Stimulated activated CD4-positive, alpha-beta T cell treated with anti-CD3 and anti-CD28 coated beads, Interleukin-2, amount 100 ng/mL, for 48 hours (primary cell): ENCODE results near the gene DISP2.
A peak's percentile ranks its signal among the peaks of the same experiment; 100 is the strongest.

Source experiments
- DNase-seq, 2 donors: peaks; one replicate each; pipeline ENCODE4 v3.0.0-alpha.2; 2020

Gene DISP2

GRCh38 chr15:40328751-40329150 lies 29.3 kb upstream of the DISP2 start:
- DNase-seq, result no peak

DNA sequence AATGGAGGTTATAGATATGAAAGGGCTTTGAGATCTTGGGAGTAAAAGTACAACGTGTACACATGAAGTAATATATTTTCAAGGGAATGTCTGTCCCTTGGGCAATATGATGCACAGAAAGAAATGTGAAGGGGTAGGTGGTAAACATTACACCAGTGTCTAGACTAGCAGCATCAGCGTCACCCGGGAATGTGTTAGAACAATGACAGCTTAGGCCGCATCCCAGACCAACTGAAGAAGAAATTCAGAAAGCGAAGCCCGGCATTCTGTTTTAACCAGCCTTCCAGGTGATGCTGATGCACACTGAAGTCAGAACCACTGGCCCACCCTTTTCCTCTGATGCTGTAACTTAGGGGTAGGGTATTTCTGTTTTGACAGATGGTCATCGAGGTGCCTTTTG lies 28.2 kb upstream of the DISP2 start:
- DNase-seq, result no peak

DNA sequence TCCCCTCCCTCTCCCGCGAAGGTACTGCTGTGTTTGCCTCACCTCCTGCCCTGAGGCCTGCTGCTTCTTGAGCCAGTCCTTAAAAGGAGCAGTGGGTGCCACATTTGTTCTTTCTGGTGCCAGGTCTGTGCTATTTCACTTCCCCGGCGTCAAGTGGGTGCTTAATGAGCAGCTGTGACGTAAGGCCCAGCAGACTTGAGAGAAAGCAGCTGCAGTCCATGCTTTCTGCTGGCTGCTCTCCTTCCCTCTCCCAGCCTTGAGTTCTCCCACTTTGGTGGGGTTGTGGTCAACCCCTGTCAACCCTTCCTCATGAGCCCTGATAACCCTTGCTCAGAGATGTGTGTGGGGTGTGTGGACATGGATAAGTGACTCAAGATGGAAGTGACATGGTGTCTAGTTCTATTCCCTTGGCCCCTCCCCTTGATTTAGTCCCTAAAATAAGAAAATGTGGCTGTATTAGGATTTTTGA lies 27.6 kb upstream of the DISP2 start:
- DNase-seq, result no peak

- no peak for DNase-seq
Measured at GRCh38 chr15:40331026-40331425, 27.0 kb upstream of the DISP2 start.

- DNase-seq, result no peak
Measured at GRCh38 chr15:40331637-40332036, 26.4 kb upstream of the DISP2 start.

DNA sequence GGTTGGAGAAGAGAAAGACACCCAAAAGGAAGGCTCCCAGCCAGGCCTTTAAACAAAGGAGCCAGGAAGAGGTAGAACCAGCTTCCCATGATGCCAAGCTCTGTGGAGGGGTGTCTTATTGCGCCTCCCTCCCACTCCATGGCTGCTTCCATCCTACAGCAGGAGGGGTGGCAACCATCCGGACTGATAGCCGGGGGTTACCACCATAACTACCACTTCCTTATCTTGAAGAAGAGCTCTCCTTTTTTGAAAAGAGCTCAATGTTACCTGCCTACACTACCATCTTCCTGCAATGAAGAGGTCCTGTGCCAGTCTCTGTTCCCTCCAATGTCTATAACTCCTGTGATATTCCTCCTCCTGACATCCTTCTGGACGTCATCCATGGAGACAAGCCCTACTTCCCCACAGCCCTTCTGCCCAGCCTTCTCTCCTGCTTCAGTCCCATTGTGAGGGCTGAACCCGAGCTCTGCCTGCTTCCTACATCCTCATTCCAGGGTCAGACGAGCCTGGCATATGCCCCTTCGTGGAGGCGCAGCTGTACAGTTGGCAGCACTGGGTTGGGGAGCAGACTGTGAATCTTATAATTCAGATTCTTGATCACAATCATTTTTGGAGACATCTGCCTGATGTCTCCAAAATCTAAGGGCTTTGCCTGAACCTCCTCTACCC lies 25.8 kb upstream of the DISP2 start:
- DNase-seq, result no peak

DNA sequence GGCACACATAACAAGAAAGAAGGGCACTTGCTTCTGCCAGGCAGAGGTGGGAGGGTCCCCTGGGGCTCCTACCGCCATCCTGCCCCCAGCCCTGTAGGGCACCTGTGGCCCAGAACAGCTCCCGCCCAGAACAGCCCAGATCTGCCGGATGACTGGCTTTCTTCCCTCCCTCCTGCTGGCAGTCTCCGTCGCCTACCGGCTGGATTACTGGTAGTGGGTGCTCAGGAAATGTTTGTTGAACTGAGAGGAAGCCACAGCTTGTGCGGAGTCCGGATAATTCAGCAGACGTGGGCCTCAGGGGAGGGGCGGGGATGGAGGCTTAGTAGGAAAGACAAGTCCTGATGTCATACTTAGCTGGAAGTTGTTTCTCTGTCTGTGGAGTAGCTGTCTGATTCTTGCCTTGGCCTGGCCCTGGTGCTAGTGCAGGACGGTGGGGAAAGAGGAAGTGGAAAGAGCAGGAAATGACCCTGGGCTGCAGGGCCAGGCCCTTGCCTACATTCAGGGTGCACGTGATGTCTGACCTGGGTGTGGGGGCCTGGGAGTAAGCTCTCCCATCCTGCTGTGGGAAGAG lies 24.0 kb upstream of the DISP2 start:
- DNase-seq, result no peak

GRCh38 chr15:40334541-40334940 lies 23.5 kb upstream of the DISP2 start:
- DNase-seq, result no peak

- DNase-seq, result no peak
Measured at GRCh38 chr15:40334941-40335795, 22.9 kb upstream of the DISP2 start.

DNA sequence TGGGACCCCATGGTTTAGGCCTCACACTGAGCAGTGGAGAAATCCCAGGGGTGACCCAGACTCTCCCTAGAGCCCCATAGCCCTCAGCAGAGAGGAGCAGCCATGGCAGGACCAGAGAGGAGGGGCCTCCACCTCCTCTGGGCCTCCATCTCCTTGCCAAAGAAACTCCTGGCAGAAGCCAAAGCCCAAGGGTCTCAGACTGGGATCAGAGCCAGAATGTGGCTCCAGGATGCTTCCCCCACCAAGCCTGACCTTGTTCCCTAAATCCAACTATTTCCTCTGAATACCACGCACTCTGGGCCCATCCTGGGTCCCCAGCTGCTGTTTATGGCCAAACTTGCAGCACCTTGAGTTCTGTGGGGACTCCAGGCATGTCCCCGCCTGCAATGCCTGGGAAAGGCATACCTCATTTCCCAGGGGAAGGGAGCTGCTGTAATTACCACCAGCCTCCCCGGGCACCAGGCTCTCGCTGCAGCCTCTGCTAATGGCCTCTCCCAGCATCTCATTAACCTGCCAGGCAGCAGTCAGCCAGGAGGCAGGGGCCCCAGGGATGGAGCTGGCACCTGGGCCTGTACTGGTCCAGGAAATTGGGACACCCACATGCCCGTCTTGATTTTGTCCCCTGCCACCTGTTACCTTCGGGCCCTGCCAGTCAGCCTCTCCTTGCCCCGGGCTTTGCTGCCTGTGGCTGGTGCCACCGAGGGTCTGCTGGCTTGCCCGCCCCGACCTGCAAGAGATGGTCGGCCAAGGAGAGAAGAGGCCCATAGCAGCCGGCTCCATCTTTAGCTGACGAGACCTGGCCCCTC lies 21.9 kb upstream of the DISP2 start:
- no peak for DNase-seq

DNA sequence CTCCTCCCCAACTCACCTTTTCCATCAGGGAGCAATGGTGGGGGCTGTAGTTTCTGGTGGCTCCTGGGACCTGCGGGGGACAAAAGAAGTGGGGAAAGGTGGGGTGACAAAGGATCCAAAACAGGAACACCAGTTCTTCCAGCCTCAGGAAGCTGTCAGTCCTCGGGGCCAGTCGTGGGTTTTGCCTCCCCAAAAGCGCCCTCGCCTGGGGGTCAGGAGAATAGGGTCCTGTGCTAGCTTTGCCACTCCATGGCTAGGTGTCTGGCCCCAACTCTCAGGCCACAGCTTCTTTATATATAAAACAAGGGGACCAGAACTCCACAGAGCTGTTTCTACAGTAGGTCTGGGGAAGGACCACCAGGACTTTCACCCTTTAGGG lies 21.3 kb upstream of the DISP2 start:
- DNase-seq, result no peak

GRCh38 chr15:40337597-40337996 lies 20.4 kb upstream of the DISP2 start:
- DNase-seq, result no peak

GRCh38 chr15:40338041-40338657 lies 19.9 kb upstream of the DISP2 start:
- DNase-seq, result peak; percentile 70 to 79

DNA sequence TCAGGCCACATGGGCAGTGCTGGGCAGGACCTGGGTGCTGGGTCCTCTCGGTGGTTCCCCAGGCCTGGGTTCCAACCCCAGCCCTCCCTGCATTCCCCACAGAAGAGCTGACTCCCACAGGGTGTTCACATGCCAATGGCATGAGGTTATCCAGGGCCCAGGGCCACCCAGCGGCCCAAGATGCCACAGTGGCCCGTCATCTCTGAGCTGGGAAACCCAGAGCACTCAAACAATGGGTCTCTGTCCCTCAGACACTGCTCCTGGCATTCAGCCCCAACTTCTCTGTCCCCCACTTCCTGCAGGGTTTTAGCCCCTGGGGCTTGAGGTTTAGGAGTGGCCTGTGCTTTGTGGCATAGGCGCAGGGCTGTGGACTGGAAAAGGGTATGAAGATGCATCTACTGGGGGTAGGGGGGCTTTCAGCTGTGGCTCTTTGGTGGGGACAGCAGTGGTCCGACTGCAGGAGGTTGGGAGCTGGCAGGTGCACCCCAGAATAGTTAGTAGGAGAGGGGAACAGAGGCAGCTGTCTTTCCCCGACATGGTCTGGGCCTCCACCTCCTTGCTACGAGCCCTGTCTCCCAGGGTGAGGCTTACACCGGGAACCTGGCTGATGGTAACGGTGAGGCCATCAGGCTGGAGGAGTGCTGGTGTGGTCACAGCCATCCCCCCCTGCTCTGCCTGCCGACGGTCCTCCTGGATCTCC lies 18.9 kb upstream of the DISP2 start:
- DNase-seq, result no peak

GRCh38 chr15:40339621-40339945 lies 18.4 kb upstream of the DISP2 start:
- DNase-seq, result no peak

- DNase-seq, result no peak
Measured at GRCh38 chr15:40340038-40340739, 17.8 kb upstream of the DISP2 start.

- DNase-seq, result no peak
Measured at GRCh38 chr15:40340740-40341400, 17.1 kb upstream of the DISP2 start, which contains the start of gene CCDC9B. Gene CCDC9B, minus strand, starts transcription at chr15:40340939. Its CDS starts 120 bp downstream, at chr15:40340819.

DNA sequence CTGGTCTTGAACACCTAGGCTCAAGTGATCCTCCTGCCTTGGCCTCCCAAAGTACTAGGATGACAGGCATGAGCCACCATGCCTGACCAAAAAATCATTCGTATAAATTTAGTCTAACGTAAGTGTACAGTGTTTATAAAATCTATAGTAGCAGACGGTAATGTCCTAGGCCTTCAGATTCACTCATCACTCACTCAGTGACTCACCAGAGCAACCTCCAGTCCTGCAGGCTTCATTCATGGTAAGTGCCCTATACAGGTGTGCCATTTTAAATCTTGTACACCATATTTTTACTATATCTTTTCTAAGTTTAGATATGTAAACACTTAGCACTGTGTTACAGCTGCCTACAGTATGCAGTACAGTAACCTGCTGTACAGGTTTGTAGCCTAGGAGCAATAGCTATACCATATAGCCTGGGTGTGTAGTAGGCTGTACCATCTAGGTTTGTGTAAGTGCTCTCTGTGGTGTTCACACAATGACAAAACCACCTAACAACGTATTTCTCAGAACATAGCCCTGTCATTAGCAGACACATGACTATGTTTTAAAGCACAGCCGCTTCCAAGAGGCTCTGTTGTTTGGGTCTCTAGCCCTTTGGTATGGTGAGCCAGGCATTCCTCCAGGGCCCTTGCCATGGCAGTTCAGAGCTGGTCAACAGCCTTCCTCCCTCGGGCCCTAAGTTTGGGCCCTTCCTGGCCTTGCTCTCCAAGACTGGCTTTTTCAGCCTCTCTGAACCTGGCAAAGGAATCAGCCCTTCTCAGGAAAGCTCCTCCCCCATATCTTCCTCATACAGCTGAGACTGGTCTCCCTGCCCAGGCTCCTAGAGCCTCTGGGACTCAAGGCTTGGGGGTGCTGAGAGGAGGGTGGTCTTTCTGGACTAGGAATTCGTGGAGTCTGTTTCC lies 15.4 kb upstream of the DISP2 start:
- DNase-seq, result no peak

DNA sequence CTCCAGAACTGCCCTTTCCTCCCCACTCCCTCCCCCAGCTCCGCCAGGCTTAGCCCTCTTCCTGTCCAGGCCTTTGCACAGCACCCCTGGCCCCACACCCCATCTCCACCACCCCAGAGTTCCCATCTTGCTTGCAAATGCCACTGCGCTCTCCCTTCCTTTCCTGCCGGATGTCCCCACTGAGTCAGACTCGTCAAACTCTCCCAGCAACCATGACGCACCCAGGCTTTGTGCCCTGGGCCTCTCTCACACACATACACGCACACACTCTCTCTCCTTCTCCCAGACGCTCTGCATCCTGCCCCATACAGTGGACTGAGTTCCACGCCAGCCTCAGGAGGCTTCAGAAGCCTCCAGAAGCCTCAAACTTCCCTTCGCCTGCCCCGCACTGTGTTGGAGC lies 14.5 kb upstream of the DISP2 start:
- DNase-seq, result no peak

- no peak for DNase-seq
Measured at GRCh38 chr15:40344217-40344616, 13.8 kb upstream of the DISP2 start.
